Subcutaneous abdominal adipose tissue (tissue), 5 donors: ENCODE data around the gene CCDC181.

Experiments
- H3K27ac ChIP-seq: one replicate; pipeline ENCODE4 v1.7.0; 2013; ENCODE audit warnings: low read depth, mild to moderate bottlenecking, inconsistent platforms, low read length, moderate library complexity
- H3K27me3 ChIP-seq, 5 donors: one replicate each; pipeline ENCODE4 v1.7.0; 2013; ENCODE audit warnings: low read length in 5 of 5, inconsistent platforms in 1 of 5; ENCODE audit not compliant: control insufficient read depth in 5 of 5, insufficient read depth in 4 of 5
- H3K36me3 ChIP-seq, 5 donors: one replicate each; pipeline ENCODE4 v1.7.0; 2013; ENCODE audit warnings: low read length in 5 of 5; ENCODE audit not compliant: control insufficient read depth in 5 of 5, insufficient read depth in 5 of 5
- H3K4me1 ChIP-seq, 5 donors: one replicate each; pipeline ENCODE4 v1.7.0; 2013; ENCODE audit warnings: low read length in 5 of 5, mild to moderate bottlenecking in 3 of 5, moderate library complexity in 1 of 5; ENCODE audit not compliant: control insufficient read depth in 5 of 5, insufficient read depth in 5 of 5
- H3K4me3 ChIP-seq, 5 donors: one replicate each; pipeline ENCODE4 v1.7.0; 2013; ENCODE audit warnings: low read length in 5 of 5, low read depth in 1 of 5
- H3K9ac ChIP-seq, 5 donors: one replicate each; pipeline ENCODE4 v1.7.0; 2013; ENCODE audit warnings: low read length in 5 of 5, mild to moderate bottlenecking in 4 of 5, moderate library complexity in 3 of 5
- H3K9me3 ChIP-seq, 5 donors: one replicate each; pipeline ENCODE4 v1.7.0; 2013; ENCODE audit warnings: low read length in 5 of 5; ENCODE audit not compliant: control insufficient read depth in 5 of 5
- donor health status: healthy.
- donor health status: healthy.
- donor health status: healthy.
- donor health status: healthy.
- donor health status: healthy.

Gene CCDC181

GRCh38 chr1:169427081-169427641 lies at the start of gene CCDC181:
Gene CCDC181, minus strand, starts transcription at chr1:169427474. Its CDS starts 2,547 bp downstream, at chr1:169424927.
- peak within 1 kb of the TSS in 2 of 5 donors; percentile 42 for H3K9ac ChIP-seq
- peaks cover 0 to 14% (median 5%) of the 10 kb centered on the region in 5 donors for H3K27me3 ChIP-seq
- H3K9me3 ChIP-seq = no peaks in the 10 kb centered on the region
- H3K4me3 ChIP-seq = peak within 1 kb of the TSS; percentile 51 to 76 (median 58)
- H3K4me1 ChIP-seq = peaks cover 0 to 8% (median 7%) of the 10 kb centered on the region in 5 donors
- H3K27ac ChIP-seq = no peak within 1 kb of the TSS
- H3K36me3 ChIP-seq = no peaks in the 10 kb centered on the region

DNA sequence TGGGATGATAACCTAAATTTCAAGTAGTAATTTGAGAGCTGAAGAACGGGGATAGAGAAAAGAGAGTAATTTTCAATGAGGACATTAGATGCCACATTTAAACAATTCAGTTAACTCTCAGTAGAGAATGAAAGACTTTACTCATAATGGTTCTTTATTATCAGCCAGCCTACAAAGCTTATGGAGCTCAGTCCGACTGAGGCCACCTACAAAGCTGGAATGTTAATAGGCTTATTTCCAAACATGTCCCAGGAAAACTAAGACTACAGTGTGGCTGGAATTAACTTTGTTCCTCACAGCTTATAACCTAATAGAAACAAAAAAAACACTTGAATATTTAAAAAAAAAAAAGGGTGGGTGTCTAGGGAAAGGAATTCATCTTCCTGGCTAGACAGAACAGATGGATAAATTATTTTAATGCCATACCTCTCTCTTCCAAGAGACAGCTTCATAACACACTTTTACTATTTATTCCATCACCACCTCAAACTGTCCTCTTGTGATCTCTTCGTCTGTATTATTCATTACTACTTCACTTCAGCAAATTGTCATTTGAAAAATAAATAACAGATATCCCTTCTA lies 48.6 kb upstream of the CCDC181 start:
- H3K9me3 ChIP-seq = no peaks in the 10 kb centered on the region
- no peaks in the 10 kb centered on the region for H3K27me3 ChIP-seq
- H3K9ac ChIP-seq = no peak overlapping the region
- peaks cover 4 to 10% (median 8%) of the 10 kb centered on the region in 5 donors for H3K36me3 ChIP-seq
- H3K4me3 ChIP-seq = no peak overlapping the region
- no peak overlapping the region for H3K27ac ChIP-seq
- H3K4me1 ChIP-seq = peaks cover 0 to 16% (median 0%) of the 10 kb centered on the region in 5 donors

GRCh38 chr1:169474302-169474995 lies 47.2 kb upstream of the CCDC181 start:
- Histone ChIP-seq H3K4me1 (peaks cover 0 to 7% (median 0%) of the 10 kb centered on the region in 5 donors), H3K9ac (no peak overlapping the region), H3K27ac (no peak overlapping the region), H3K9me3 (no peaks in the 10 kb centered on the region), H3K4me3 (no peak overlapping the region), H3K27me3 (no peaks in the 10 kb centered on the region), H3K36me3 (peaks cover 4 to 11% (median 8%) of the 10 kb centered on the region in 5 donors)

DNA sequence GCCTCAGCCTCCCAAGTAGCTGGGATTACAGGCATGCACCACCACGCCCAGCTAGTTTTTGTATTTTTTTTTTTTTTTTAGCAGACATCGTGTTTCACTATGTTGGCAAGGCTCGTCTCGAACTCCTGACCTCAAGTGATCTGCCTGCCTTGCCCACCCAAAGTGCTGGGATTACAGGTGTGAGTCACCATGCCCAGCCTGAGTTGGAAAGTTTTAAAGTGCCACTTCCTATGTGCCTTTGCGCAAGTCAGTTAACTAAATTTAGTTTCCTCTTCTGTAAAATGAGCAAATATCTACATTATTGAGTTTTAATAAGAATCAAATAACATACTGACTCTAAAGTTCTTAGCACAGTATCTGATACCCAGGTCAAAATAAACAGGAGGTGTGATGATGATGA lies 46.1 kb upstream of the CCDC181 start:
- H3K27ac ChIP-seq = no peak overlapping the region
- no peak overlapping the region for H3K9ac ChIP-seq
- H3K36me3 ChIP-seq = peaks cover 8 to 19% (median 13%) of the 10 kb centered on the region in 5 donors
- no peak overlapping the region for H3K4me3 ChIP-seq
- no peaks in the 10 kb centered on the region for H3K27me3 ChIP-seq
- no peaks in the 10 kb centered on the region for H3K4me1 ChIP-seq
- no peaks in the 10 kb centered on the region for H3K9me3 ChIP-seq

DNA sequence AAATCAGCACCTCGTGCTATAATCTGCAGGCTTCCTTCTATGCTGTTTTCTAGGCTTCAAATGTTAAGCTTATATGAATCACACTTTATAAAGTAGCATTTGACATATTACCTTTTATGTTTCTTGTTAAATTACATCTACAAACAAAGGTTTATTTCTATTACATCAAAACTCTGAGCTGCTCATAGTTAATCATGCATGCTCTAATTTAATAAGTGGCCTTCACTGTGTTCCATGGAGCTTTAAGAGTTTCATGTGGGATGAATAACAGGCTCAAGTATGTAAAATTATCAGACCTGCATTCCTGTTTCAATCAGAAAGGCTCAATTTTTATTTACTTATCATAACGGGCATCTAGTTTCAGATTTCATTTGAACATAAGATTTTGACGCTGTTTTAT lies 45.5 kb upstream of the CCDC181 start:
- H3K4me3 ChIP-seq = no peak overlapping the region
- no peaks in the 10 kb centered on the region for H3K9me3 ChIP-seq
- no peak overlapping the region for H3K9ac ChIP-seq
- H3K27ac ChIP-seq = no peak overlapping the region
- H3K36me3 ChIP-seq = peaks cover 8 to 22% (median 18%) of the 10 kb centered on the region in 5 donors
- H3K27me3 ChIP-seq = no peaks in the 10 kb centered on the region
- H3K4me1 ChIP-seq = no peaks in the 10 kb centered on the region

DNA sequence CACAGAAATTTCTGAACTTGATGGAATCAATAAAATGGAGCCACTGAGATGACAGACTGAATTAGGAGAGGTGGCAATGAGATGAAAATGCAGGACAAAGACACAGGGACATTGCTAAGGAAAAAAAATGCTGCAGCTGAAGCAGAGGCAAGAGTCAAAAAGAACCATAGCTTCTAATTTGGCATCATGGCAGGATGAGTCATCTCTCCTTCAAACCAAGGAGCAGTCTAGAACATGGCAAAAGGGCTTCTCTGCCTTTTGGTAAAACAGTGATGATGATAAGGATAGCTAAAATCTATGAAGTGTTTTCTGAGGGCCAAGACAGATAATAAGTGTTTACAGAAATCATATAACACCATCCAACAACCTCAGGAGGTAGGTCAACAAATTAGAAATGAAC lies 41.7 kb upstream of the CCDC181 start:
- H3K9me3 ChIP-seq = no peaks in the 10 kb centered on the region
- H3K27ac ChIP-seq = no peak overlapping the region
- H3K4me1 ChIP-seq = no peaks in the 10 kb centered on the region
- H3K4me3 ChIP-seq = no peak overlapping the region
- H3K27me3 ChIP-seq = no peaks in the 10 kb centered on the region
- peaks cover 2 to 31% (median 25%) of the 10 kb centered on the region in 5 donors for H3K36me3 ChIP-seq
- no peak overlapping the region for H3K9ac ChIP-seq

GRCh38 chr1:169466259-169467230 lies 39.3 kb upstream of the CCDC181 start:
- Histone ChIP-seq H3K4me3 (no peak overlapping the region), H3K36me3 (peaks cover 2 to 31% (median 25%) of the 10 kb centered on the region in 5 donors), H3K27ac (no peak overlapping the region), H3K9me3 (no peaks in the 10 kb centered on the region), H3K4me1 (no peaks in the 10 kb centered on the region), H3K27me3 (no peaks in the 10 kb centered on the region), H3K9ac (no peak overlapping the region)

GRCh38 chr1:169465281-169465680 lies 38.0 kb upstream of the CCDC181 start:
- Histone ChIP-seq H3K4me1 (peaks cover 0 to 5% (median 5%) of the 10 kb centered on the region in 5 donors), H3K9ac (no peak overlapping the region), H3K27ac (no peak overlapping the region), H3K9me3 (no peaks in the 10 kb centered on the region), H3K27me3 (peaks cover 0 to 4% (median 0%) of the 10 kb centered on the region in 5 donors), H3K4me3 (no peak overlapping the region), H3K36me3 (peaks cover 2 to 31% (median 25%) of the 10 kb centered on the region in 5 donors)

DNA sequence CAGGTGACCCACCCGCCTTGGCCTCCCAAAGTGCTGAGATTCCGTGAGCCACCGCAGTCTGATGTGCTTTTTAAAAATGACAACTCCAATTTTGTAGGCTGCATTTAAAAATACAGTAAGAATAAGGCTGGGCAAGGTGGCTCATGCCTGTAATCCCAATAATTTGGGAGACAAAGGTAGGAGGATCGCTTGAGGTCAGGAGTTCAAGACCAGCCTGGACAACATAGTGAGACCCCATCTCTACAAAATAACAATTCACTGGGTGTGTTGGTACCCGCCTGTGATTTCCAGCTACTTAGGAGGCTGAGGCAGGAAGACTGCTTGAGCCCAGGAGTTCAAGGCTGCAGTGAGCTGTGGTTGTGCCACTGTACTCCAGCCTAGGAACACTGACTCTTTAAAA lies 35.1 kb upstream of the CCDC181 start:
- H3K4me1 ChIP-seq = peaks cover 0 to 10% (median 8%) of the 10 kb centered on the region in 5 donors
- H3K9me3 ChIP-seq = peaks cover 0 to 3% (median 2%) of the 10 kb centered on the region in 5 donors
- no peak overlapping the region for H3K9ac ChIP-seq
- peaks cover 0 to 13% (median 11%) of the 10 kb centered on the region in 5 donors for H3K36me3 ChIP-seq
- H3K27ac ChIP-seq = no peak overlapping the region
- H3K27me3 ChIP-seq = peaks cover 0 to 6% (median 0%) of the 10 kb centered on the region in 5 donors
- H3K4me3 ChIP-seq = no peak overlapping the region
